ENCODE measurements around the gene FBXL17.

The FBXL17 gene

DNA sequence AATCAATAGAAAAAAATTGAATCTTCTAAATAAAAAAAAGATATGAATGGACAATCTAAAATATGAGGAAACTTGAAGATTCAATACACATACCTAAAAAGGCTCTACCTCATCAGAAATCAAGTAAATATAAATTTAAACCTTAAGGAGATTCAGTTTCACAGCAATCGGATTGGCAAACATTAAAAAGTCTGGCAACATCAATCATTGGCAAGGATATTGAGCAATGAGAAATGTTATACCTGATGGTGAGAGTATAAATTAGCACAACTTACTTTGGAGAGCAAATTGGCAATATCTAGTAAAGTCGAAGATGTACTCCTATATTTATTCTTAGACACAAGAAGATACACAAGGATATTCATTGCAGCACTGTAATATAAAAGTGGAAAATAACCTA is 436.8 kb downstream of the FBXL17 start:
- no peak for DNase-seq

DNA sequence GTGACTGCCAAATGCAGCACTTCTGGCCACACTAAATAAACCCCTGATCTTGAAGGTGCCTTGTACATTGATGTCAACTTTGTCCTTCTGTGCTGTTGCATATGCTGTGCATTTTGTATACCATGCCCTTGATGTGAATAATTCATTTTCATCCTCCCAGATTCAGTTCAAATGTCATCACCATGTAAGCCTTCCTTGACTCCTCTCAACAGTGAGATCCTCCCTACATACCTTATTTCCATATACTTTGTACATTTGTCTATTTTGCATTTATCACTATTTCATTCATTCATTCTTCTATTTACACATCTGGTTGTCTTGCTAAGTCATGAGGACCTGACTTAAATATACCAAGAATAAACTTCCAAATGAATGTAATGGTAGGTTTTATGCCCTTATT is 438.0 kb downstream of the FBXL17 start:
- DNase-seq, result no peak

DNA sequence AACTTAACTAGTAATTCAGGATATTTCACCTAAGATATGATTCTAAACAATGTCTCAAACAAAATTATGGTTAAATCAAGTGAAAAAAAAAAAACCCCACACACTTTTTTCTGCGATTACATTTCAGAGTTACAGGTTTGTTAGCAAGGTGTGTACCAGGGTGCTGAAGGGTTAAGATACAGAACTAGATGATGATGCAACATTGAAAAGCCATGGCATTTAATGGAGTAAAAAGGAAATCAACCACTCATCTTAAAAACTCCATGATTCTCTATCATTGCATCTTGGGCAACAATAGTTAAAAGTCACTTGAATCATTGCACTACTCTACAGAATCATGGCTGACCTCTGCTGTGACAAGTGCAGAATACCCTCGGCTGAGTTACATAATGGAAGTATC is 440.9 kb downstream of the FBXL17 start:
- no peak for DNase-seq

DNA sequence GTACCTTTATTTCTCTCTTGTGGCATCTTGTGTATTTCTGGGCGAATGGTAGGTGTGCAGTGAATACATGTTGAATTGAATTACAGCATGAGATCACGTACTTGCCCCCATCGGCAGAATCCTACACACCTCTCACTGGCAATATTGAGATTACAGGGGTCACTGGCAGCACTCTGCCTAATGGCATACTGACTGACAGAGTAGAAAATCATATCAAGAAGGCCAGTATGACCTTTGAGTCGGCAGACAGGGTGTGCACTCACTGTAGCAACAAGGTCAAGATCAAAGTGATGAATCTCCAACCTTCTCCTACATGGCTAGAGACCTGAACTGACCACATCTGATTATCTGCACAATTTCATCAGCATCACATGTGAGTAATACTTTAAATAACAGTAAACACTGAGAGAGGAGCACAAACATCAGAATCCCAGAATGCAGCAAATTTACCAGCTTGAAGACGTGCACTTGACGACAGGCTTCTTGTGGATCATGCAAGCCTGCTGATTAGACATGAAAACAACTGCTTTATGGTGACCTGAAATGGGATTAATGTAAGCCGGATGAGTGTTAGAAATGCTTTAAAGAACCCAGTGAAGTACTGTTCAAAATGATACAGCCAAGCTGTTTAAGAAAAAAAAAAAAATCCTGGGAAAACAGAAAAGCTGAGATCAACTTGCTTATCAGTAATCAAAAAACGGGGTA is 444.1 kb downstream of the FBXL17 start:
- no peak for DNase-seq

DNA sequence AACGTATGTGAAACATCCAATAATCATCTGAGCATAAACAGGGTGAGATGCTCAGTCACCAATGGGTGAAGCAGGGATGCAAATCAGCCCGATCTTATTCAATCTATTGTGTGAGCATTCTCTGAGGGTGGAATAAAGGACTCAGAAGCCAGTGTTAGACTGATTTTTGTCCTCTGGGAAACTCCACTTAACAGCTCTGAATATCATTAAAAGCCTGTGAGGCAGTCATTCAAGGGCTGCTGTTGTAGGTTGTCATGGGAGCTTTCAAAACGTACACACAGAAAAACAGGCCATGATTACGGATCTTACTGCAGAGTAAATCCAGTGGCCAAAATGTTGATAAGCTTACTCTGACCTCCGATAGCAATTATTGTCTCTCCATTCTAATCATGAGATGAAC is 444.7 kb downstream of the FBXL17 start:
- DNase-seq, result no peak

DNA sequence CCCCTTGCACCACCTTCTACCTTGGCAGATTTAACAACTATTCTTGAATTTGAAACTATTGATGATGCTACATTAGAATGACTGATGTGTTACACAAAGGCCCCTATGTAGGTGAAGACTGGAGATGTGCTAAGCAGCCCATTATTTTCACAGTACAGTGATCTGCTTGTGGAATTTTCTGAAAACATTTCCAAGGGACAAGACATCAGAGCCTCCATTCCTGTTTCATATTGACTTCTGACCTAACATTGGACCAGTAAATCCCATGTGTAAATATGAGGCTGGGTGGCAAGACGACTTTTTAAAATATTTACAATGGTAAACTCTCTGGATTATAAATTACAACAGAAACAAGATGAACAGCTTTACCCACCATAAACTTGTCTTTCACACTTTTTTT is 445.4 kb downstream of the FBXL17 start:
- no peak for DNase-seq

DNA sequence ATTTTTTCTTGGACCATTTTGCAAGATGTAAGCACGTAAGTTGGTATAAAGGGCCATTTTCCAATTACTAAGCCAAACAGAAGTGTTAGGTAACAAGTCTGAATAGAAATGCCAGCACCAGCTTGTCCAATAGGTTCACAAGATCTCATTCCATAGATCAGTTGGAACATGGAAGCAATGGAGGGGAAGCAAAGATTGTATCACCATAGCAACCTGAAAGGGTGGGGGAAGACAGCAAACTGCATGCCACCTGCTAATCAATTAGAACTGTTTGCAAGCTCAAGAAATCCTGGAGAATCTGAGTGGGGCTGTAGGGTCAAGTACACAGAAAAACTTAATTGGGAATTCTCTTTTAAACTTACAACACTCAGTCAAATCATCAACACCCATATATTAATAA is 446.3 kb downstream of the FBXL17 start:
- no peak for DNase-seq

DNA sequence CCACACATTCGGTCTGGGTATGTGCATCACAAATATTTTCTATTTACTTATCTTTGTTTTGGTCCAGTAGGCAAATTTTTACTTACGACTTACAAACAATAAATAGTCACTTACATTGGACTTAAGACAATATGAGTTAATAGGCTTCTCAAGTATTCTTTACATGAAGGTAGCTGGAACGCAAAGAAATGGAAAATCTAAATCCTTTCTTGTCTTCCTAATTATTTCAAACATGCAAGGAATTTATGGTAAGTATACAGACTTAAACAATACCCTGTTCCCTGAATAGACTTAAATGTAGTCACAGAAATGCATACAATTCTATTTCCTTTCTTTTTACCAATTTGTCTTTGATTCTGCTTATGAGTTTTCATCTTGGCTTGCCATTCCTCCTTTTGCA is 448.6 kb downstream of the FBXL17 start:
- DNase-seq, result no peak

DNA sequence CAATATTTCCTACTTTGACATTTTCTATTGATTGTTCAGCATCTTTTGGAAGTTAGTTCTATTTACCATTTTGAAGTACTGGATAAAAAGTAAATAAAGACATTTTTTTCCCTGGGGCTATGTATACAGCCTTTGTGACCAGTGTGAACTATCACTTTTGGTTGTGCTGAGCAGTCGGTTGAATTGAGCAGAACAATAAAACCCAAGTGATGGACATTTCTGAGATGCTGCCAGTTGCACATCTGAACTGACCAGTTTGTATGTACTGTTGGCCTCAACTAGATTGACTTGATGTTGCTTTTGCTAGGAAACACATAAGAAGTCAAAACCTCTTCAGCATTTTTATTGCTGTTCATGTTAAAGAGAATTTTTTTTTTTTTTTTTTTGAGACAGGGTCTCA is 451.0 kb downstream of the FBXL17 start:
- DNase-seq, result no peak

DNA sequence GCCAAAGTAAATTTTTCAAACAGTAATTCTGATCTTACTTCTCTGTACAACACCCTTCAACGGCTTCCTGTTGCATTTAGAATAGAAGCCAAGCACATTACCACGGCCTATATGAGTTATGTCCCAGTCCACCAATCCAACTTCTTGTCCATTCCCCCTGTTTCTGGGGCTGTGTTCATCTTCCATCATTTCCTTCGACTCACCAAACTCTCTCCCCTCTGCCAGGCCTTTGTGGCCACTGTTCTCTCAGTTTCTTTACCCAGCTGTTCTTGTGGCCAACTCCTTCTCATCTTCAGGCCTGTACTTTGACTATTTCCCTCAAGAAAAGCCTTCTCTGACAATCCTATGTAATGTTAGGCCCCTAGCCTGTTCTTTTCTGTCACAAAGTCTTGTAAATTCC is 451.8 kb downstream of the FBXL17 start:
- no peak for DNase-seq

DNA sequence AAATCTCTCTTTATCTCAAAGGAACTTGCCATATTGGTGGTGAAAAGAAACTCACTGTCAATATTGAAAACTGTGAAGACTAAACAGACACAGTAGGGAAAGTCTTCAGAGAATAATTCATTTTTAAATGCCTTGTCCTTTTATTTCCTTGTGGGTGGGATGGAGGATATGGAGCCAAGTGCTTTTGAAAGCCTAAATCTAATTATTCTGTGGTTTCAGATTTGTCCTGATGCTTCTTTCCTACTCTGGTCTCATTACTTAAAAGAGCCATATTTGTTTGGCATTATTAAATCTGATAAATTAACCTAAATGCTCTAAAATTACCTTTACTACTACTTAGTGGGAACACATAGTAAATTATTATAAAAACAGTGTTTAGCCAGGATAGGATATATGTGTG is 452.8 kb downstream of the FBXL17 start:
- DNase-seq, result no peak

DNA sequence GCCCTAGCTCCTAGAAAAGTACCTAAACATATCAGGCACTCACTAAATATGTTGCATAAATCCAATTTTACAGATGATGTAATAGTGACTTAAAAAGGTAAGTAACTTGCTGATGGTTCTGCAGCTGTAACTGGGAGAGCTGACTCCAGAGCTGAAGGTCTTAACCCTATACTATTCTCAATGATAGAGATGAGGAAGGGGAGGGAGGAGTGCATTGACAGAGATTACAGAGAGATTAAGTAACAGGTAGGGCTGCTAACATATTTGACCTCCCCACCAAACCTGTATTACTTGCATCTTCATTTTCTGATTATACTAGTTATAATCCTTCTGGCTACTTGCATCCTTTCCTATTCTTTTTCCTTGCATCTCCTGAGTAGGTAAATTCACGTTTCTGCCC is 455.8 kb downstream of the FBXL17 start:
- no peak for DNase-seq

DNA sequence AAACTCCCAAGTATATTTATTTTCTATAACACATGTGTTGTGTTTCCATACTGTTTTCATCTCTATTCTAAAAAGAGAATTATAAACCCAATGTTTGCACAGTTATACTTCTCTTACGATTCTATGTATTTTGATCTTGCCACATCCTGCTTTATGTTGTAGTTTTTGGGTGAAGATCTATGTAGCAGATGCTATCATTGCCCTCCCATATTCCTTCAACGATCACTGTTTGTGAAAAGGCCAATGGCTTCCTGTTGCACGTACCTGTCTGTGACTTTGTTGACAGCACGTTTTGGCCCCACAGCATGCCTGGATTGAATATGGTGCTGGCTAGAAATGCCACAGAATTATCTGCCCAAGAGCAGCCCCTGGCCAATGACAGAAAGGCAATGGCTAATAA is 456.7 kb downstream of the FBXL17 start:
- DNase-seq, result no peak

DNA sequence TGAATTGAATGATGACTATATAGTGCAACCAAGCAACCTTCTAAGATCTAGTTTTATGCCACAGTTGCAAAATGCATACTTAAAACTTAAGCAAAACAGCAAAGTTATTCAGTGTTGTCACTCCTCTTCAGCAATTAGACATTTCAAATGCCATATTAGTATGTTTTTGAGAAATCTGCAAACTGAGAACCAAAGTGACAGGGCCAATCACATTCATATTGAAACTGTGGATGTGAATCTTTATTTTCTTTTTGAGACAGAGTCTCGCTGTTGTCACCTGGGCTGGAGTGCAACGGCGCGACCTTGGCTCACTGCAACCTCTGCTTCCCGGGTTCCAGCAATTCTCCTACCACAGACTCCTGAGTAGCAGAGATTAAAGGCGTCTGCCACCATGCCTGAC is 461.9 kb downstream of the FBXL17 start:
- no peak for DNase-seq

DNA sequence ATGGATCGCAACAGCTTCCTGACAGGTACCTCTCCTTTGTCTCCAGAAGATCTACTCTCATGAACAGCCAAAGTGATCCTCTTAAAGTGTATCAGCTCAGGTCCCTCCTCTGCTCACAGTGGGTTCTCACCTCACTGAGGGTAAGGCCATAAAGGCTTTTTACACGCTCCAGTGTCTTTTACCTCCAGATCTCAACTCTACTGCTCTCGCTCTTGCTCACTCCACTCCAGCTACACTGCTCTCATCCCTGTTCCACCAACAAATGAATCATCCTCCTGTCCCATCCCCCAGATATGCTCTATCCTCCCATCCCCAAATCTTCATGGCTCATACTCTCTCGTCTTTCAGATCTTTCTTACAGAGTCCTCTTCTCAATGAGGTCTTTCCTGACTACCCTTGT is 462.5 kb downstream of the FBXL17 start:
- no peak for DNase-seq

DNA sequence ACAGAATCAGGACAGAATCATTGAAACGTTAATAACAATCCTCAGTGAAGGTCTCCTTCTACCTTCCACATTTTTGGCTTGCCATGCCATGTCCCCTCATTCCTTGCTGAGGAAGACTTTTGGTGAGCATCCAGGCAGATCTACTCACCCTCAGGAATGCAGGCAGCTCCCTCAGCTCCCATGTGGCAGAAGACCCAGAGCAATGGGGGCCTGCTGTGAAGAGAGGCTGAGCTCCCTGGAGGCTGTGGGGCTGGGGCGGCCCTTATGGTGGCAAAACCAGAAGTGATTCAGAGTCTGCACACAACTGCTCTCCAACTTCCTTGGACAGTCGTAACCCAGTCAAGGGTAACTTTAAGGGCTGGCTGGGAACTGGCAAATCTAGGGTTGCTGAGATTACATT is 463.9 kb downstream of the FBXL17 start:
- no peak for DNase-seq

DNA sequence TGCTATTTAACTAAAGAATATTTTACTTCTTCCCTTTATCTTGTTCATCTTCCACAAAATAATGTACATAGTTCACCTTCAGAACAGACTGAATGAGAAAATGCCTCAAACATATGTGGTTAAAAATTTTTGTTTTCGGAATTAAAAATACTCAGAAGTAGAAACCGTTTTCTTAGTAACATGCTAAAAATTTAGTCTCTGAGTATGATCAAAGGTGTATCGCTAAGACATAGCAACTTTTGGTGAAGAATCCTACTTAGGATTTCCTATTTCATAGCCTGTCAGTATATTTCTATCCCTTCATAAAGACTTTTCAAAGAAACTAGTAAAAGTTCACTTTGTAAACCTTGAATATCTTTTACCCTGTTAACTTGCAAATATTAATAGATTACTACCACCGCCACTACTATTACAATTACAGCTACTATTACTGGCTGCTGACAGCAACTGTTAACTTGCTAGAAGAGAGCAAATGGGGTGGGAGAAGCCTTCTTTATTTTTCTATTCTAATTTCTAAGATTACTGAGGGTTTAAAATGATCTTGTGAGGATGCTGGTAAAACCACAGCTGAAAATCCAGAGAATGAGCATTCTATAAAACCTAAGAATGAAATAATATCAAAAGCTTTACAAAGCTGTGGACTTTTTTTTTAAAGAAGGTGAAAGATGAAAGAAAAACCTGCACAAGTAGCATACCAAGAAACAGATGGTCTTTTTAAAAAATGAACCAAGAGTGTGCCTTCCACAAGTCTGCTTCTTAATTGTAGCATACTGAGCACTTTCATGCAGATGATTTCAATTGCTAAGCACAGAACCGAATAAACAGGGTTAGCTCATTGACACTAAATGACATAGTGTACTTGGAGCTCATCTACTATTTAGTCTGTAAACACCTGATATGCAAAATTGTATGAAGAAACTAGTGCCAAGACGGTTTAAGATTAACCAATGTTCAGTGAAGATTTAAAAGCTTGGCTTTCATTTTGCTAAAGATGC is 464.9 kb downstream of the FBXL17 start:
- no peak for DNase-seq

DNA sequence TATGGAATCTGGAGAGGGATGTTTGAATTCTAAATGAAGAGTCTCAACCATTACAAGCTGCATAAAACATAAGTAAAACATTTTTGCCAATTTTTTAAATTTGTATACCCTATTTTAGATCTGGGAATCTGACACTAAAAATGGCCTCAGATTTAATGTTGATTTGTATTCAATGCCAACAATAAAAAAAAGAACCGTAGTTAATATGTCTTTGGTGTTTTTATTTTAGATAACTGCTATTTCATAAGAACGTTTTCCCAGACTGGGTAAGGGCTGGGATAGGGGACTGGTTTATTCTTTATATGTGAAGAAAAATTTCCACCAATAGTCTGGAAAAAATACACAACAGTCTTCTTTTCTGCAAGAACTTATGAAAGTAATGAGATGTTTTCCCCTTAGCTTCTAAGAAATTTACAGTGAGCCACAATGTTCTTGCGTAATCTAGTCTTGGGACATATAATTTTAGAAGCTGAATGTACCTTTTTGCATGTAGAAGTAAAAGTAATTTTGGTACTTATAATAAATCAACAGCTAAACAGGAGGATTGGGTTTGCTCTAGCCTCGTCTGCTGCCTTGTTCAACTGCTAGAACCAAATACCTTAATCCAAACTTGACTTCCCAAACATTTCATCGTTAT is 466.6 kb downstream of the FBXL17 start:
- no peak for DNase-seq

DNA sequence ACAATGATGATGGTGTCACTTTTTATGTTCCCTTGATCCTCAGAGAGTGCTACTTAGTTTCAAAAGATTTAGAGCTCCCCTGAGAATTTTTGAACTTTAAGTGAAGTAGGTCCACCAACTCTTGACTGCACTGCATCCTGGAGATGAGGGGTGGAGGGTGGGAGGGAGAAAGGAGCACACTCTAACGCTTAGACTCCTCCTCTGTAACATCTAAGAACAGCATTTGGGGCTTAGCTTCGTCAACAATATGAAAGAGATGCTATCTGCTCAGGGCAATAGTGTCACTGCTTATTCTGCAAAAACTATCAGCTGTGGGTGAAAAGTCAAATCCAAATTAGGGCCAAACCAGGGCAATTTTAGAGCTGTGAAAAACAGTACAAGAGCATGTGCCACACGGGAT is 468.4 kb downstream of the FBXL17 start:
- no peak for DNase-seq

DNA sequence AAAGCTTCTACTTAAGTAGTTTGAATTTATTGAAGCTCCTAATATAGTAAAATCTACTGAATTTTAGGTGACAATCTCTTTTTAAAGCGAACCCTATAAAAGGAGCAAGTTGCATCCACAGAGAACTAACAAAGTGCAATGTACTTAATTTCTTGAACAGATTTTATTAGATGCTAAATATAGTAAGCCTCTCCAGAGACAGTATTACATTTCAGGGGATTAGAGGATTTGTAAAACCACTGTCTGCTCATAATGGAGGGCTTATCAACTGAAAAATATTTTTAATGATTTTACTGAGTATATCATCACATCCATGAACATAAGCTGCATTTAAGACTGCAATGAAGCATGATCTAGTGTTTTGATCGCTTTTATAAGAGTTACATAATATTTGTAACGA is 481.2 kb downstream of the FBXL17 start:
- no peak for DNase-seq

DNA sequence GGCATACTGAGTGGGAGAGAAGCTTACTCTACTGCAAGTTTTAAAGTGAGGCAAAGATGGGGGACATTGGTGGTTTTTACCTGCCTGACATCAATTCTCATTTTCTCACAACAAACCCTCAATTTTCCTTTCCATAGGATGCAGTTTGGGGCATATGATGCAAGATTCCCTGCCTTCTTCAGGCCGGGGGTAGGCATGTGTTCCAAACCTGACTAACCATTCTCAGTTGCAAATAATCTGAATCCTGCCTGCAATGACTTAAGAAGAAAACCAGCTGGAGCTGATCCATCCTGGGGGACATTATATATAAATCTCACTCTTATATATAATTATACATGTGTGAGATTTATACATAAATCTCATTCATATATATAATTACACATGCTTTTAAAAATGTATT is 487.5 kb downstream of the FBXL17 start:
- no peak for DNase-seq

DNA sequence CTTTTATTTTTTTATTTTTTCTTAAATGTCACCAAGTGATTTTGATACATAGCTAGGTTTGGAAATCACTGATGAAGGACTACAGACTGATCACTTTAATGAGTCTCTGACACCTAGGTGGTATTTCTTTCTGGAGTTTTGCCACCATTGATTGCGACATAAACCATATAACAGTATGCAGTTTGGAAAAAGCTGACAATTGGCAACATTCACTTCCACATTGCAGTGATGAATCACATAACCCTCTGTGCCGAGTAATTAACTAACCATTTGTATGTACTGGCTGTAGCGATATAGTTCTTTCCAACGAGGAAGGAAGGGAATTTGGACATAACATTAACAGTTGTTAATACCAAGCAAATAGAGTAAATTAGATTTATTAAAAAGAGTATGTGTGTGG is 488.3 kb downstream of the FBXL17 start:
- DNase-seq, result no peak

DNA sequence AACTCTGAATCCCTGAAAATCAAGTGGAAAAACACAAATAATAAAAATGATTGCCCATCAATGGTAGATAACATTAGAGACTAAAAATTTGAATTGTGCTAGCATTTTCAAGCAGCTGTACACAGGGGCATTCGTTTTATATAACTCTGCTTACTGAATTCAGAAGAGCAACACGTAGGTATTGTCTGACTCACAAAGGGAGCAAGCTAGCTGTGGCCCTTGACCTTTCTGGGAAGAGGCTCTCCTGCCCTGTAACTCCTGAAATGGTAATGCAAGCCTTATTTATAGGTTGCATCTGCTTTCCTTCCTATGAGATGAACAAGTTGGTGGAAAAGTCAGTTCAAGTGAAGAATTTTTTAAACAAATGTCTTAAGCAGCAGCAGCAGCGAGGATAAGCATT is 492.5 kb downstream of the FBXL17 start:
- DNase-seq, result no peak

DNA sequence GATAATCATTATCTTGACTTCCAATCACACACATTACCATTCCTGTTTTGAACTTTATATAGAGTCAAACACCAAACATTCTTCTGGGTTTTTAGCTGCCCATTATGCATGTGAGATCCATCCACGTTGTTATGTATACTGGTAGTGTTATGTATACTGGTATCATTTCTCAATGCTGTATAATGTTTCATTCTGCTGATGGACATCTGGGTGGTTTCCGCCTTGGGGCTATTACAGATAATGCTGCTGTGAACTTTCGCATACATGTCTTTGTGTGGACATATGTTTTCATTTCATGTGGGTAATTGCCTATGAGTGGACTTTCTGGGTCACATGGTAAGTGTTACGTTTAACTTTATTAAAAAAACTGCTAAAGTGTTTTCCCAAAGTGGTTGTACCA is 493.4 kb downstream of the FBXL17 start:
- no peak for DNase-seq

Data from DMS79 (cell line).